Left hindlimb (tissue), 1 donor: Measurements from ENCODE around the gene PBX1.

ENCODE experiments used
- DNase-seq: peaks from one replicate; pipeline ENCODE4 v3.0.0-alpha.2; 2018

Gene PBX1

GRCh38 chr1:164895026-164895912 is 336.3 kb downstream of the PBX1 start:
- DNase-seq: no peak

DNA sequence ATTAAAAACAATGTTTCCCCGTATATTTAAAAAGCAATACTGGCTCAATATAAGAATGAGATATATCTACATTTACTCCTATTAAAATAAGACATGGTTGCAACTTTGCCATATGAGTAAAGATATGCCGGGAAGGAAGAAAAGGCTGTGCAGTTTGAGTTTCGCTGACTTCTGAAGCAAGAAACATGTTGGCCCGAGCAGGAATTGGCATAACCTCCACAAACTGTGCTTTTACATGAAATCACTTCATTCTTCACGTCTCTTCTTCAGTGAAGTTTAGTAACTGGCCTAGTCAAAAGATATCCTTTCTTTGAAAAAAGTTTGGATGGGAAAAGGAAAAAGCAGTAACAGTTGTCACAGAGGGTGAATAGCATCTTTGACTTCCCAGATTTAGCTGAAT is 342.0 kb downstream of the PBX1 start:
- DNase-seq: no peak
